Upper lobe of left lung (tissue), 4 donors: ENCODE measurements around the gene AP1S2.

Experiments used
- POLR2AphosphoS5 ChIP-seq, 2 donors: sonication (generic); formaldehyde crosslinking; IDR thresholded peaks; one replicate each; pipeline ENCODE4 v1.5.1; 2017; ENCODE audit warnings: antibody characterized with exemption in 2 of 2
- TF ChIP-seq, protein P1 (sequence below), 6 experiments: fragments of 450-650 bp in 4 of 6; fragments of 200-600 bp in 2 of 6; sonication (generic) in 2 of 6; IDR thresholded peaks; one replicate each; pipeline ENCODE4 v1.5.1; 2016 to 2019; ENCODE audit warnings: antibody characterized with exemption in 6 of 6

DNA sequence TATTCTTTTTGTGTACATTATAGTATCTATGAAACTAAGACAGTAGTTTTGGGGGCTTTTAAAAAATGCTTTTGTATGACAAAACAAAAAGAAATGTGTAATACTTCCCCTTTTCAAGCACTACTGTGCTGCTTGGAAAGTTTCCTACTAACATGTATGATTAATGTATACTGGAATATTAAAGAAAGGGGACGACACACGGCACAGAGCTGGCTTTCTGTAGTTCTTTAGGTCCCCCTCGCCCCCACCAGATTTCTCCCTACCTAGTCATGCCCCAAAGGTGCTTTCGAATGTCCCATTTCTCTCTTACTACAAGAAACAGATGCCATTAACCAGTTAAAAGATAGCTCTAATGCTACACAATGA lies 1.6 kb upstream of the AP1S2 start:
- TF ChIP-seq POLR2AphosphoS5 (IDR thresholded peaks at IDR 0.05): no peak
- TF ChIP-seq, protein P1, sequence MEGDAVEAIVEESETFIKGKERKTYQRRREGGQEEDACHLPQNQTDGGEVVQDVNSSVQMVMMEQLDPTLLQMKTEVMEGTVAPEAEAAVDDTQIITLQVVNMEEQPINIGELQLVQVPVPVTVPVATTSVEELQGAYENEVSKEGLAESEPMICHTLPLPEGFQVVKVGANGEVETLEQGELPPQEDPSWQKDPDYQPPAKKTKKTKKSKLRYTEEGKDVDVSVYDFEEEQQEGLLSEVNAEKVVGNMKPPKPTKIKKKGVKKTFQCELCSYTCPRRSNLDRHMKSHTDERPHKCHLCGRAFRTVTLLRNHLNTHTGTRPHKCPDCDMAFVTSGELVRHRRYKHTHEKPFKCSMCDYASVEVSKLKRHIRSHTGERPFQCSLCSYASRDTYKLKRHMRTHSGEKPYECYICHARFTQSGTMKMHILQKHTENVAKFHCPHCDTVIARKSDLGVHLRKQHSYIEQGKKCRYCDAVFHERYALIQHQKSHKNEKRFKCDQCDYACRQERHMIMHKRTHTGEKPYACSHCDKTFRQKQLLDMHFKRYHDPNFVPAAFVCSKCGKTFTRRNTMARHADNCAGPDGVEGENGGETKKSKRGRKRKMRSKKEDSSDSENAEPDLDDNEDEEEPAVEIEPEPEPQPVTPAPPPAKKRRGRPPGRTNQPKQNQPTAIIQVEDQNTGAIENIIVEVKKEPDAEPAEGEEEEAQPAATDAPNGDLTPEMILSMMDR (IDR thresholded peaks at IDR 0.05): no peak
